NB4 (cell line): ENCODE data around the gene GALNT18.

Source experiments
- POLR2A ChIP-seq: IDR thresholded peaks from 2 replicates; pipeline ENCODE4 v1.6.1; 2011; ENCODE audit warnings: mild to moderate bottlenecking; ENCODE audit not compliant: insufficient read length; ENCODE audit errors: extremely low read depth
- TF ChIP-seq, protein P1 (sequence below): IDR thresholded peaks from one replicate; pipeline ENCODE4 v1.5.1; 2012; ENCODE audit warnings: low read depth, low read length
- TF ChIP-seq, protein P2 (sequence below): IDR thresholded peaks from 2 replicates; pipeline ENCODE4 v1.6.1; 2011; ENCODE audit warnings: low read depth, low read length

DNA sequence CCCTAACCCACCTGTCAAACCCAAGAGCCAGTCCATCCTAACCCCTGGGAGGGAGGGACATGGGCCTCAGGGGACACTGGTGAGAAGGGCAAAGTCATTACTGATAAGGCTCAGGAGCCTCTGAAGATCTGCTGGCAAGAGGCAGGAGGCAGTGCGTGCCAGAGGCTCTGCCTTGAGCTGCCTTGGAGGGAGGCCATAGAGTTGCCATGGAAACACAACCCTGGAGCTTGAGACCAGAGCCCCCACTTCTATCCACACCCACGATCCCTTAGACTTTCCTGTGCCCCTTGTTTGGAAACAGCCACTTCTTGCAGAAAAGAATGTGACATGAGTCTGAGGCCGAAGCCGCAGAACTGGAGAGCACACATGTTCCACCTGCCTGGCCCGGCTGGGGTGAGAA, 179.0 kb downstream of the GALNT18 start:
- TF ChIP-seq POLR2A = no peak
- TF ChIP-seq, protein P1, sequence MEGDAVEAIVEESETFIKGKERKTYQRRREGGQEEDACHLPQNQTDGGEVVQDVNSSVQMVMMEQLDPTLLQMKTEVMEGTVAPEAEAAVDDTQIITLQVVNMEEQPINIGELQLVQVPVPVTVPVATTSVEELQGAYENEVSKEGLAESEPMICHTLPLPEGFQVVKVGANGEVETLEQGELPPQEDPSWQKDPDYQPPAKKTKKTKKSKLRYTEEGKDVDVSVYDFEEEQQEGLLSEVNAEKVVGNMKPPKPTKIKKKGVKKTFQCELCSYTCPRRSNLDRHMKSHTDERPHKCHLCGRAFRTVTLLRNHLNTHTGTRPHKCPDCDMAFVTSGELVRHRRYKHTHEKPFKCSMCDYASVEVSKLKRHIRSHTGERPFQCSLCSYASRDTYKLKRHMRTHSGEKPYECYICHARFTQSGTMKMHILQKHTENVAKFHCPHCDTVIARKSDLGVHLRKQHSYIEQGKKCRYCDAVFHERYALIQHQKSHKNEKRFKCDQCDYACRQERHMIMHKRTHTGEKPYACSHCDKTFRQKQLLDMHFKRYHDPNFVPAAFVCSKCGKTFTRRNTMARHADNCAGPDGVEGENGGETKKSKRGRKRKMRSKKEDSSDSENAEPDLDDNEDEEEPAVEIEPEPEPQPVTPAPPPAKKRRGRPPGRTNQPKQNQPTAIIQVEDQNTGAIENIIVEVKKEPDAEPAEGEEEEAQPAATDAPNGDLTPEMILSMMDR = no peak
- TF ChIP-seq, protein P2, sequence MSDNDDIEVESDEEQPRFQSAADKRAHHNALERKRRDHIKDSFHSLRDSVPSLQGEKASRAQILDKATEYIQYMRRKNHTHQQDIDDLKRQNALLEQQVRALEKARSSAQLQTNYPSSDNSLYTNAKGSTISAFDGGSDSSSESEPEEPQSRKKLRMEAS = no peak
